ENCODE data around the gene RRAD.

GRCh38 chr16:66972983-66973382 is 47.6 kb upstream of the RRAD start:
- TF ChIP-seq CTCF (IDR thresholded peaks at IDR 0.05; ENCODE audit: low read depth, low read length, poor library complexity, severe bottlenecking) = no peak
- TF ChIP-seq EZH2phosphoT487 (IDR thresholded peaks at IDR 0.05; ENCODE audit: borderline replicate concordance, low read length) = no peak

Measured in DOHH2 (cell line).